K562 (cell line): ENCODE measurements around the gene TMEFF2. TPM values are rescaled to one million over a fixed set of nuclear protein-coding genes. Genes with fewer than 3 reads are reported as not detected.

Experiments
- ATAC-seq: fragments of 200-7000 bp; cut with Tn5 transposase; 3 replicates; pipeline ENCODE4 v1.9.1; 2020; ENCODE audit warnings: moderate library complexity
- BruUV-seq: library from RNA; stranded (reverse); fragments of 400-500 nt; replicated peaks from 2 replicates; lab custom pipeline; 2021; lab: Mats Ljungman, UMichigan
- CTCF ChIA-PET: fragments of 300-600 bp; formaldehyde crosslinking; extraction: SDS; loops from one replicate; lab custom pipeline; 2021; ENCODE audit warnings: low intra/inter-chr PET ratio; lab: Yijun Ruan, JAX
- POLR2A ChIA-PET: fragments of 300-600, 350-650 bp; sonication (Branson Sonifier 250); formaldehyde crosslinking; extraction: SDS; loops from one replicate; lab custom pipeline; 2021; ENCODE audit warnings: antibody characterized with exemption, inconsistent platforms; lab: Yijun Ruan, JAX
- DNase-seq, 4 experiments: peaks; one replicate each; pipeline versions ENCODE4 v3.0.0 to v3.0.0-alpha.2; 2011 to 2018; ENCODE audit warnings: low spot score in 3 of 4, mixed read lengths in 3 of 4; ENCODE audit errors: extremely low read depth in 1 of 4
- FAIRE-seq: peaks from 2 replicates; lab custom pipeline; 2011; peaks lifted over from hg19 to GRCh38; lab: Jason Lieb, UNC
- H2AFZ ChIP-seq: 2 replicates; pipeline ENCODE4 v1.6.0; 2011; ENCODE audit warnings: low read depth, low read length, control low read depth, inconsistent platforms
- H3K27ac ChIP-seq: fragments of 200-600 bp; 3 replicates; pipeline ENCODE4 v1.8.0; 2011; ENCODE audit warnings: low read depth, mild to moderate bottlenecking, control low read depth, inconsistent platforms, low read length, moderate library complexity, mixed read lengths; ENCODE audit errors: extremely low read depth
- H3K27me3 ChIP-seq, 2 experiments: fragments of 300-600 bp in 1 of 2; 2 replicates in 1 of 2; 3 replicates in 1 of 2; pipeline versions ENCODE4 v1.6.0 to v1.8.0; 2011; ENCODE audit warnings: inconsistent platforms in 2 of 2, low read length in 2 of 2, mild to moderate bottlenecking in 1 of 2, mixed read lengths in 1 of 2, moderate library complexity in 1 of 2; ENCODE audit not compliant: control insufficient read depth in 2 of 2, insufficient read depth in 2 of 2
- H3K36me3 ChIP-seq: fragments of 300-600 bp; 3 replicates; pipeline ENCODE4 v1.8.0; 2011; ENCODE audit warnings: mild to moderate bottlenecking, low read length, inconsistent platforms; ENCODE audit not compliant: control insufficient read depth, insufficient read depth
- H3K4me1 ChIP-seq, 2 experiments: fragments of 200-600 bp in 1 of 2; replicated peaks in 1 of 2; 2 replicates in 1 of 2; 3 replicates in 1 of 2; pipeline versions ENCODE4 v1.5.1 to v1.8.0; 2011; ENCODE audit warnings: inconsistent platforms in 2 of 2, low read length in 2 of 2, mild to moderate bottlenecking in 1 of 2, mixed read lengths in 1 of 2, moderate library complexity in 1 of 2; ENCODE audit not compliant: control insufficient read depth in 2 of 2, insufficient read depth in 2 of 2
- H3K4me2 ChIP-seq: 2 replicates; pipeline ENCODE4 v1.6.1; 2011; ENCODE audit warnings: low read length, control low read depth, inconsistent platforms, mixed read lengths; ENCODE audit not compliant: insufficient read depth
- H3K4me3 ChIP-seq: fragments of 200-600 bp; sonication (generic), shearing (Covaris generic); 2 replicates; pipeline ENCODE4 v1.5.1; 2016; ENCODE audit warnings: control low read depth, inconsistent platforms
- H3K79me2 ChIP-seq: fragments of 200-600 bp; 3 replicates; pipeline ENCODE4 v1.8.0; 2011; ENCODE audit warnings: low read length, inconsistent platforms; ENCODE audit not compliant: control insufficient read depth, insufficient read depth
- H3K9ac ChIP-seq, 2 experiments: 2 replicates each; pipeline versions ENCODE4 v1.6.0 to v1.6.1; 2011; ENCODE audit warnings: low read depth in 2 of 2, low read length in 2 of 2, control low read depth in 1 of 2, inconsistent platforms in 1 of 2, mild to moderate bottlenecking in 1 of 2, mixed read lengths in 1 of 2; ENCODE audit not compliant: insufficient read depth in 1 of 2
- H3K9me1 ChIP-seq: one replicate; pipeline ENCODE4 v1.6.0; 2011; ENCODE audit warnings: inconsistent platforms, mild to moderate bottlenecking, low read length, moderate library complexity; ENCODE audit not compliant: control insufficient read depth, insufficient read depth
- H3K9me3 ChIP-seq: replicated peaks from 2 replicates; pipeline ENCODE4 v1.5.1; 2011; ENCODE audit warnings: low read depth, low read length, inconsistent platforms; ENCODE audit not compliant: control insufficient read depth, insufficient read depth
- H4K20me1 ChIP-seq: replicated peaks from 2 replicates; pipeline ENCODE4 v1.6.1; 2011; ENCODE audit warnings: low read length, inconsistent platforms, mixed read lengths; ENCODE audit not compliant: control insufficient read depth, insufficient read depth
- COPS2 ChIP-seq: fragments of 450-650 bp; conservative IDR thresholded peaks from 2 replicates; pipeline ENCODE4 v1.6.1; 2016; ENCODE audit warnings: mild to moderate bottlenecking, moderate library complexity
- FOXA1 ChIP-seq: fragments of 450-650 bp; IDR thresholded peaks from 2 replicates; pipeline ENCODE4 v1.6.1; 2016; ENCODE audit warnings: mild to moderate bottlenecking, borderline replicate concordance
- KHSRP ChIP-seq: fragments of 450-650 bp; IDR thresholded peaks from 2 replicates; pipeline ENCODE4 v1.6.1; 2017
- MIER1 ChIP-seq: fragments of 450-650 bp; IDR thresholded peaks from 2 replicates; pipeline ENCODE4 v1.6.1; 2016; ENCODE audit warnings: antibody characterized with exemption, mild to moderate bottlenecking, low read depth
- SAP30 ChIP-seq: fragments of 200-600 bp; sonication (generic); IDR thresholded peaks from 2 replicates; pipeline ENCODE4 v1.6.1; 2012; ENCODE audit warnings: borderline replicate concordance, low read depth, mild to moderate bottlenecking, moderate library complexity, low read length, control low read depth, inconsistent platforms; ENCODE audit not compliant: insufficient read depth, poor library complexity, severe bottlenecking
- ZNF121 ChIP-seq: sonication (generic); formaldehyde crosslinking; conservative IDR thresholded peaks from 2 replicates; pipeline ENCODE4 v1.8.0; 2022; ENCODE audit warnings: missing genetic modification reagents
- ZNF143 ChIP-seq: sonication (generic); formaldehyde crosslinking; IDR thresholded peaks from 2 replicates; pipeline ENCODE4 v1.9.0; 2022; ENCODE audit warnings: mild to moderate bottlenecking, missing genetic modification reagents
- ZNF57 ChIP-seq: fragments of 450-650 bp; formaldehyde crosslinking; IDR thresholded peaks from 2 replicates; pipeline ENCODE4 v1.4.0; 2020; ENCODE audit warnings: mild to moderate bottlenecking, moderate library complexity
- WGBS: fragments of 100-300 bp; shearing (Covaris generic); methylation state at CpG from one replicate; pipeline ENCODE4 v1.1.6; 2016; ENCODE audit warnings: low coverage, mixed read lengths; ENCODE audit not compliant: insufficient coverage; ENCODE audit errors: missing lambda C conversion rate; 5-methylcytosine and 5-hydroxymethylcytosine counted together
- in situ Hi-C: fragments of 300-500 bp; cut with MboI; formaldehyde crosslinking; loops from 4 replicates; pipeline ENCODE4 v1.15.0; 2018; ENCODE audit warnings: inconsistent platforms, mixed read lengths
- intact Hi-C: fragments of 100-400 bp; cut with micrococcal nuclease; formaldehyde crosslinking; loops from 2 replicates; pipeline ENCODE4 v1.14.2; 2022
- polyA plus RNA-seq, 8 experiments: library from polyadenylated mRNA; depleted of rRNA in 4 of 8; stranded (reverse) in 5 of 8; unstranded in 3 of 8; fragments of >200 nt; fragmentation: Nextera tagmentation in 2 of 8; fragmentation: Illumina TruSeq in 1 of 8; extraction: Ambion mirVana in 2 of 8; extraction: Trizol in 1 of 8; gene quantifications; 2 replicates each; pipeline versions ENCODE4 v1.2.1 to v1.2.3, GENCODE V29; 2011 to 2014; ENCODE audit warnings: inconsistent platforms in 1 of 8, missing spikeins in 1 of 8
- total RNA-seq, 7 experiments: library from RNA; depleted of rRNA in 6 of 7; stranded (reverse); fragments of >200 nt in 6 of 7; fragmentation: Illumina TruSeq in 2 of 7; extraction: Trizol in 2 of 7; gene quantifications; 2 replicates each; pipeline versions ENCODE4 v1.2.1 to v1.2.3, GENCODE V29; 2011 to 2021; ENCODE audit warnings: low replicate concordance in 1 of 7
- TF ChIP-seq, protein P1 (sequence below): fragments of 450-650 bp; IDR thresholded peaks from 2 replicates; pipeline ENCODE4 v1.6.1; 2017; ENCODE audit warnings: antibody characterized with exemption, mild to moderate bottlenecking
- TF ChIP-seq, protein P2 (sequence below): sonication (generic); formaldehyde crosslinking; IDR thresholded peaks from 2 replicates; pipeline ENCODE4 v1.8.0; 2022; ENCODE audit warnings: missing genetic modification reagents, mild to moderate bottlenecking, borderline replicate concordance
- TF ChIP-seq, protein P3 (sequence below): sonication (generic); formaldehyde crosslinking; IDR thresholded peaks from 2 replicates; pipeline ENCODE4 v1.8.1; 2023; ENCODE audit warnings: mild to moderate bottlenecking, missing genetic modification reagents

Gene TMEFF2
- total and polyA plus RNA-seq, 9 of the 15 experiments (the other 6 are each of a cell fraction or from before 2014, with no cell fraction given) = 1.4 TPM; not detected in 8

DNA sequence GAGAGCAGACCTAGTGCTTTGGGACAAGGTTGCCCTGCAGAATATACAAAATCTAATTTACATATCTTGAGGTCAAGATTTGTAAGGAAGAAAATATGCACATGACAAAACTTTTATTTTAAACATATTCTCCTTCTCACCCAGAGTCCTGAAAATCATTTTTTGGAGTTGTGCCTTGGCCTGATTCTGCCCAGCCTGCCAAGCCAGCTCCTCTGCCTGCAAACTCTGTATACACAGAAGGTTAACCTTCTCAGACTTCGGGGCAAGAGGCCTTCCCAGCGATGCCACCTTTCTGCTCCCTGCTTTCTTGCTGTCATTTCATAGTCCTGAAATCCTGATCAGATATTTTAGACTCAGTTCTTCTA, 252.0 kb downstream of the TMEFF2 start:
- H3K36me3 ChIP-seq = no peaks in the 10 kb centered on the region
- FAIRE-seq (no peak), DNase-seq (no peak), ATAC-seq (no peak)
- ChIA-PET CTCF (no interaction called here), POLR2A (interaction anchor here (0.6 kb wide), 1 partner anchor 247 kb away, joined by 4 read pairs; no protein-coding TSS in a partner anchor)
- H3K4me1 ChIP-seq = peaks cover 0 to 2% of the 10 kb centered on the region in 2 experiments; a peak in 2 of 5 replicates
- H3K4me3 ChIP-seq = no peak overlapping the region
- H3K27ac ChIP-seq = no peak overlapping the region
- H3K4me2 ChIP-seq = no peak overlapping the region
- no peak overlapping the region for H2AFZ ChIP-seq
- BruUV-seq = no TSS peak
- TF ChIP-seq, protein P1, sequence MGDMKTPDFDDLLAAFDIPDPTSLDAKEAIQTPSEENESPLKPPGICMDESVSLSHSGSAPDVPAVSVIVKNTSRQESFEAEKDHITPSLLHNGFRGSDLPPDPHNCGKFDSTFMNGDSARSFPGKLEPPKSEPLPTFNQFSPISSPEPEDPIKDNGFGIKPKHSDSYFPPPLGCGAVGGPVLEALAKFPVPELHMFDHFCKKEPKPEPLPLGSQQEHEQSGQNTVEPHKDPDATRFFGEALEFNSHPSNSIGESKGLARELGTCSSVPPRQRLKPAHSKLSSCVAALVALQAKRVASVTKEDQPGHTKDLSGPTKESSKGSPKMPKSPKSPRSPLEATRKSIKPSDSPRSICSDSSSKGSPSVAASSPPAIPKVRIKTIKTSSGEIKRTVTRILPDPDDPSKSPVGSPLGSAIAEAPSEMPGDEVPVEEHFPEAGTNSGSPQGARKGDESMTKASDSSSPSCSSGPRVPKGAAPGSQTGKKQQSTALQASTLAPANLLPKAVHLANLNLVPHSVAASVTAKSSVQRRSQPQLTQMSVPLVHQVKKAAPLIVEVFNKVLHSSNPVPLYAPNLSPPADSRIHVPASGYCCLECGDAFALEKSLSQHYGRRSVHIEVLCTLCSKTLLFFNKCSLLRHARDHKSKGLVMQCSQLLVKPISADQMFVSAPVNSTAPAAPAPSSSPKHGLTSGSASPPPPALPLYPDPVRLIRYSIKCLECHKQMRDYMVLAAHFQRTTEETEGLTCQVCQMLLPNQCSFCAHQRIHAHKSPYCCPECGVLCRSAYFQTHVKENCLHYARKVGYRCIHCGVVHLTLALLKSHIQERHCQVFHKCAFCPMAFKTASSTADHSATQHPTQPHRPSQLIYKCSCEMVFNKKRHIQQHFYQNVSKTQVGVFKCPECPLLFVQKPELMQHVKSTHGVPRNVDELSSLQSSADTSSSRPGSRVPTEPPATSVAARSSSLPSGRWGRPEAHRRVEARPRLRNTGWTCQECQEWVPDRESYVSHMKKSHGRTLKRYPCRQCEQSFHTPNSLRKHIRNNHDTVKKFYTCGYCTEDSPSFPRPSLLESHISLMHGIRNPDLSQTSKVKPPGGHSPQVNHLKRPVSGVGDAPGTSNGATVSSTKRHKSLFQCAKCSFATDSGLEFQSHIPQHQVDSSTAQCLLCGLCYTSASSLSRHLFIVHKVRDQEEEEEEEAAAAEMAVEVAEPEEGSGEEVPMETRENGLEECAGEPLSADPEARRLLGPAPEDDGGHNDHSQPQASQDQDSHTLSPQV = no peak
- no peak for TF ChIP-seq ZNF143 (CRISPR knock-in tag)
- TF ChIP-seq, protein P2, sequence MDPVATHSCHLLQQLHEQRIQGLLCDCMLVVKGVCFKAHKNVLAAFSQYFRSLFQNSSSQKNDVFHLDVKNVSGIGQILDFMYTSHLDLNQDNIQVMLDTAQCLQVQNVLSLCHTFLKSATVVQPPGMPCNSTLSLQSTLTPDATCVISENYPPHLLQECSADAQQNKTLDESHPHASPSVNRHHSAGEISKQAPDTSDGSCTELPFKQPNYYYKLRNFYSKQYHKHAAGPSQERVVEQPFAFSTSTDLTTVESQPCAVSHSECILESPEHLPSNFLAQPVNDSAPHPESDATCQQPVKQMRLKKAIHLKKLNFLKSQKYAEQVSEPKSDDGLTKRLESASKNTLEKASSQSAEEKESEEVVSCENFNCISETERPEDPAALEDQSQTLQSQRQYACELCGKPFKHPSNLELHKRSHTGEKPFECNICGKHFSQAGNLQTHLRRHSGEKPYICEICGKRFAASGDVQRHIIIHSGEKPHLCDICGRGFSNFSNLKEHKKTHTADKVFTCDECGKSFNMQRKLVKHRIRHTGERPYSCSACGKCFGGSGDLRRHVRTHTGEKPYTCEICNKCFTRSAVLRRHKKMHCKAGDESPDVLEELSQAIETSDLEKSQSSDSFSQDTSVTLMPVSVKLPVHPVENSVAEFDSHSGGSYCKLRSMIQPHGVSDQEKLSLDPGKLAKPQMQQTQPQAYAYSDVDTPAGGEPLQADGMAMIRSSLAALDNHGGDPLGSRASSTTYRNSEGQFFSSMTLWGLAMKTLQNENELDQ (CRISPR knock-in tag) = no peak
- no peak for TF ChIP-seq FOXA1
- no peak for TF ChIP-seq KHSRP
- TF ChIP-seq MIER1 = no peak
- TF ChIP-seq COPS2 = no peak
- no peak for TF ChIP-seq ZNF57 (CRISPR knock-in tag)
- no peak for TF ChIP-seq SAP30
- TF ChIP-seq ZNF121 = no peak
- TF ChIP-seq, protein P3, sequence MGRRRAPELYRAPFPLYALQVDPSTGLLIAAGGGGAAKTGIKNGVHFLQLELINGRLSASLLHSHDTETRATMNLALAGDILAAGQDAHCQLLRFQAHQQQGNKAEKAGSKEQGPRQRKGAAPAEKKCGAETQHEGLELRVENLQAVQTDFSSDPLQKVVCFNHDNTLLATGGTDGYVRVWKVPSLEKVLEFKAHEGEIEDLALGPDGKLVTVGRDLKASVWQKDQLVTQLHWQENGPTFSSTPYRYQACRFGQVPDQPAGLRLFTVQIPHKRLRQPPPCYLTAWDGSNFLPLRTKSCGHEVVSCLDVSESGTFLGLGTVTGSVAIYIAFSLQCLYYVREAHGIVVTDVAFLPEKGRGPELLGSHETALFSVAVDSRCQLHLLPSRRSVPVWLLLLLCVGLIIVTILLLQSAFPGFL = no peak
- intact Hi-C loops = no loop called here
- H4K20me1 ChIP-seq = no peaks in the 10 kb centered on the region
- H3K9me1 ChIP-seq = no peaks in the 10 kb centered on the region
- H3K79me2 ChIP-seq = no peaks in the 10 kb centered on the region
- H3K9me3 ChIP-seq = no peaks in the 10 kb centered on the region
- in situ Hi-C loops = no loop called here
- H3K9ac ChIP-seq = no peak overlapping the region
- 86% methylated on average over 2 of the region's 2 CpGs for WGBS
- no peaks in the 10 kb centered on the region for H3K27me3 ChIP-seq
